Measurements from ENCODE around the gene OR51B6.
"Not testable (repeated sequence)": the region's sequence is repeated elsewhere in the genome, so short reads cannot be mapped to it uniquely, and the experiment has no call there.

The OR51B6 gene

GRCh38 chr11:5307256-5308019, 43.9 kb upstream of the OR51B6 start:
- Histone ChIP-seq H4K91ac (ENCODE audit: low read length) (no peak overlapping the region), H3K23ac (ENCODE audit: low read length in 2 of 2) (no peak overlapping the region), H3K36me3 (ENCODE audit: control insufficient read depth in 1 of 2, insufficient read depth in 2 of 2, low read depth in 1 of 2, low read length in 2 of 2) (no peaks in the 10 kb centered on the region), H2BK5ac (ENCODE audit: low read depth, low read length, poor library complexity, severe bottlenecking) (no peak overlapping the region), H3K4me3 (ENCODE audit: insufficient read depth in 1 of 2, low read depth in 1 of 2, low read length in 2 of 2) (no peak overlapping the region), H3K4me1 (ENCODE audit: control insufficient read depth, insufficient read depth, low read depth, low read length) (no peaks in the 10 kb centered on the region), H3K18ac (ENCODE audit: low read depth in 1 of 2, low read length in 2 of 2) (no peak overlapping the region), H3K9me3 (ENCODE audit: control insufficient read depth, low read length) (no peaks in the 10 kb centered on the region), H2BK120ac (ENCODE audit: low read depth, low read length) (no peak overlapping the region), H3K4me2 (ENCODE audit: low read length, poor library complexity, severe bottlenecking) (no peak overlapping the region), H3K27me3 (ENCODE audit: control insufficient read depth in 1 of 2, insufficient read depth in 1 of 2, low read length in 2 of 2) (no peaks in the 10 kb centered on the region), H3K4ac (ENCODE audit: low read depth in 1 of 2, low read length in 2 of 2) (no peak overlapping the region), H3K14ac (ENCODE audit: low read length in 2 of 2) (no peak overlapping the region), H2AK5ac (ENCODE audit: low read length, severe bottlenecking) (no peak overlapping the region), H2BK15ac (ENCODE audit: low read depth, poor library complexity, severe bottlenecking) (no peak overlapping the region), H3K27ac (ENCODE audit: low read length, poor library complexity, severe bottlenecking) (no peak overlapping the region), H2AFZ (ENCODE audit: low read depth, low read length) (no peak overlapping the region), H2BK12ac (ENCODE audit: low read length in 2 of 2) (no peak overlapping the region), H3K9ac (ENCODE audit: low read length) (no peak overlapping the region), H4K8ac (ENCODE audit: low read length) (no peak overlapping the region), H3K79me1 (replicated peaks; ENCODE audit: low read length, poor library complexity, severe bottlenecking) (no peaks in the 10 kb centered on the region)
- 90% methylated on average over 2 of the region's 2 CpGs for WGBS
- no peak for DNase-seq

DNA sequence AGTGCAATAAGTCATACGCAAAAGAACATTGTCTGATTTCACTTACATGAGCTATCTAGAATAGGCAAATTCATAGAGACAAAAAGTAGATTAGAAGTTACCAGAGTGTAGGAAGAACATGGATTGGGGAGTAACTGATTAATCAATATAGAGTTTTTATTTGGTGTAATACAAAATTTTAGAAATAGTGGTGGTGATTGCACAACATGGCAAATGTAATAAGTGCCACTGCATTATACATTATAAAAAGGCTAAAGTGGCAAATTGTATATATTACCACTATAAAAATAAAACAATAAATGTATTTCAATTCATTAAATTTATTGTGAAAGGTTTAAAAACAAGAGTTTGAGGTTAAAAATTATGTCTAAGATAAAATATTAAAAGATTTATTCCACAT, 40.9 kb upstream of the OR51B6 start:
- H3K23ac ChIP-seq (ENCODE audit: low read length in 2 of 2): no peak overlapping the region
- H3K9me3 ChIP-seq (ENCODE audit: control insufficient read depth, low read length): no peaks in the 10 kb centered on the region
- no peak overlapping the region for H4K8ac ChIP-seq (ENCODE audit: low read length)
- H3K27me3 ChIP-seq (ENCODE audit: control insufficient read depth in 1 of 2, insufficient read depth in 1 of 2, low read length in 2 of 2): no peaks in the 10 kb centered on the region
- H2BK12ac ChIP-seq (ENCODE audit: low read length in 2 of 2): no peak overlapping the region
- DNase-seq: no peak
- no peak overlapping the region for H3K9ac ChIP-seq (ENCODE audit: low read length)
- H2AK5ac ChIP-seq (ENCODE audit: low read length, severe bottlenecking): no peak overlapping the region
- no peak overlapping the region for H3K18ac ChIP-seq (ENCODE audit: low read depth in 1 of 2, low read length in 2 of 2)
- no peak overlapping the region for H3K14ac ChIP-seq (ENCODE audit: low read length in 2 of 2)
- H2BK5ac ChIP-seq (ENCODE audit: low read depth, low read length, poor library complexity, severe bottlenecking): no peak overlapping the region
- H3K4ac ChIP-seq (ENCODE audit: low read depth in 1 of 2, low read length in 2 of 2): no peak overlapping the region
- H3K36me3 ChIP-seq (ENCODE audit: control insufficient read depth in 1 of 2, insufficient read depth in 2 of 2, low read depth in 1 of 2, low read length in 2 of 2): no peaks in the 10 kb centered on the region
- no peak overlapping the region for H2BK15ac ChIP-seq (ENCODE audit: low read depth, poor library complexity, severe bottlenecking)
- H2AFZ ChIP-seq (ENCODE audit: low read depth, low read length): no peak overlapping the region
- H3K79me1 ChIP-seq (replicated peaks; ENCODE audit: low read length, poor library complexity, severe bottlenecking): no peaks in the 10 kb centered on the region
- no peak overlapping the region for H3K27ac ChIP-seq (ENCODE audit: low read length, poor library complexity, severe bottlenecking)
- no peak overlapping the region for H3K4me3 ChIP-seq (ENCODE audit: insufficient read depth in 1 of 2, low read depth in 1 of 2, low read length in 2 of 2)
- WGBS: 89% methylated on average over 1 of the region's 1 CpG
- no peak overlapping the region for H2BK120ac ChIP-seq (ENCODE audit: low read depth, low read length)
- H4K91ac ChIP-seq (ENCODE audit: low read length): no peak overlapping the region
- H3K4me2 ChIP-seq (ENCODE audit: low read length, poor library complexity, severe bottlenecking): no peak overlapping the region
- H3K4me1 ChIP-seq (ENCODE audit: control insufficient read depth, insufficient read depth, low read depth, low read length): no peaks in the 10 kb centered on the region

GRCh38 chr11:5313326-5314023, 37.8 kb upstream of the OR51B6 start:
- not testable (repeated sequence) for H3K4me3 ChIP-seq (ENCODE audit: insufficient read depth in 1 of 2, low read depth in 1 of 2, low read length in 2 of 2); H2AK5ac ChIP-seq (ENCODE audit: low read length, severe bottlenecking); H3K4me1 ChIP-seq (ENCODE audit: control insufficient read depth, insufficient read depth, low read depth, low read length); H2BK120ac ChIP-seq (ENCODE audit: low read depth, low read length); H2BK12ac ChIP-seq (ENCODE audit: low read length in 2 of 2); H3K27me3 ChIP-seq (ENCODE audit: control insufficient read depth in 1 of 2, insufficient read depth in 1 of 2, low read length in 2 of 2); H4K8ac ChIP-seq (ENCODE audit: low read length); H3K79me1 ChIP-seq (replicated peaks; ENCODE audit: low read length, poor library complexity, severe bottlenecking); H3K9me3 ChIP-seq (ENCODE audit: control insufficient read depth, low read length); H4K91ac ChIP-seq (ENCODE audit: low read length); H3K4ac ChIP-seq (ENCODE audit: low read depth in 1 of 2, low read length in 2 of 2); H2BK15ac ChIP-seq (ENCODE audit: low read depth, poor library complexity, severe bottlenecking); H3K23ac ChIP-seq (ENCODE audit: low read length in 2 of 2); H3K14ac ChIP-seq (ENCODE audit: low read length in 2 of 2); H3K18ac ChIP-seq (ENCODE audit: low read depth in 1 of 2, low read length in 2 of 2); H3K36me3 ChIP-seq (ENCODE audit: control insufficient read depth in 1 of 2, insufficient read depth in 2 of 2, low read depth in 1 of 2, low read length in 2 of 2); H2AFZ ChIP-seq (ENCODE audit: low read depth, low read length); DNase-seq; H3K27ac ChIP-seq (ENCODE audit: low read length, poor library complexity, severe bottlenecking); H3K9ac ChIP-seq (ENCODE audit: low read length); H3K4me2 ChIP-seq (ENCODE audit: low read length, poor library complexity, severe bottlenecking); H2BK5ac ChIP-seq (ENCODE audit: low read depth, low read length, poor library complexity, severe bottlenecking)
- 56% methylated on average over 1 of the region's 3 CpGs for WGBS

DNA sequence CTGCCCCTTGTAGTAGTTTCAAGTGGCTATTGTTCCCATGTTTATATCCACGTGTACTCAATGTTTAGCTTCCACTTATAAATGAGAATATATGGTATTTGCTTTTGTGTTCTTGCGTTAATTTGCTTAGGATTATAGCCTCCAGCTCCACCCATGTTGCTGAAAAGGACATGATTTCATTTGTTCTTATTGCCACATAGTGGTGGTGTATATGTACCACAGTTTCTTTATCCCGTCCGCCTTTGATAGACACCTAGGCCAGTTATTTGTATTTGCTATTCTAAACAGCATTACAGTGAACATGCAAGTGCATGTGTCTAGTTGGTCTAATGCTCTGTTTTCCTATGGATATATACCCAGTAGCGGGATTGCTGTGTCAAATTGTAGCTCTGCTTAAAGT, 34.0 kb upstream of the OR51B6 start:
- no peak overlapping the region for H2AFZ ChIP-seq (ENCODE audit: low read depth, low read length)
- no peak overlapping the region for H2BK5ac ChIP-seq (ENCODE audit: low read depth, low read length, poor library complexity, severe bottlenecking)
- no peak overlapping the region for H3K14ac ChIP-seq (ENCODE audit: low read length in 2 of 2)
- H3K4me2 ChIP-seq (ENCODE audit: low read length, poor library complexity, severe bottlenecking): no peak overlapping the region
- H4K8ac ChIP-seq (ENCODE audit: low read length): no peak overlapping the region
- WGBS: 88% methylated on average over 3 of the region's 5 CpGs
- H2BK15ac ChIP-seq (ENCODE audit: low read depth, poor library complexity, severe bottlenecking): no peak overlapping the region
- H2BK12ac ChIP-seq (ENCODE audit: low read length in 2 of 2): no peak overlapping the region
- H2BK120ac ChIP-seq (ENCODE audit: low read depth, low read length): no peak overlapping the region
- H3K18ac ChIP-seq (ENCODE audit: low read depth in 1 of 2, low read length in 2 of 2): no peak overlapping the region
- no peaks in the 10 kb centered on the region for H3K9me3 ChIP-seq (ENCODE audit: control insufficient read depth, low read length)
- H3K27ac ChIP-seq (ENCODE audit: low read length, poor library complexity, severe bottlenecking): no peak overlapping the region
- no peak overlapping the region for H3K9ac ChIP-seq (ENCODE audit: low read length)
- no peak overlapping the region for H3K23ac ChIP-seq (ENCODE audit: low read length in 2 of 2)
- no peaks in the 10 kb centered on the region for H3K36me3 ChIP-seq (ENCODE audit: control insufficient read depth in 1 of 2, insufficient read depth in 2 of 2, low read depth in 1 of 2, low read length in 2 of 2)
- H3K4me3 ChIP-seq (ENCODE audit: insufficient read depth in 1 of 2, low read depth in 1 of 2, low read length in 2 of 2): no peak overlapping the region
- H3K27me3 ChIP-seq (ENCODE audit: control insufficient read depth in 1 of 2, insufficient read depth in 1 of 2, low read length in 2 of 2): no peaks in the 10 kb centered on the region
- H3K4ac ChIP-seq (ENCODE audit: low read depth in 1 of 2, low read length in 2 of 2): no peak overlapping the region
- H2AK5ac ChIP-seq (ENCODE audit: low read length, severe bottlenecking): no peak overlapping the region
- no peak overlapping the region for H4K91ac ChIP-seq (ENCODE audit: low read length)
- H3K79me1 ChIP-seq (replicated peaks; ENCODE audit: low read length, poor library complexity, severe bottlenecking): no peaks in the 10 kb centered on the region
- no peak for DNase-seq
- H3K4me1 ChIP-seq (ENCODE audit: control insufficient read depth, insufficient read depth, low read depth, low read length): no peaks in the 10 kb centered on the region

Data from mesenchymal stem cell (in vitro differentiated cells and primary cell).